ENCODE data around the gene HNRNPLL.

The HNRNPLL gene

DNA sequence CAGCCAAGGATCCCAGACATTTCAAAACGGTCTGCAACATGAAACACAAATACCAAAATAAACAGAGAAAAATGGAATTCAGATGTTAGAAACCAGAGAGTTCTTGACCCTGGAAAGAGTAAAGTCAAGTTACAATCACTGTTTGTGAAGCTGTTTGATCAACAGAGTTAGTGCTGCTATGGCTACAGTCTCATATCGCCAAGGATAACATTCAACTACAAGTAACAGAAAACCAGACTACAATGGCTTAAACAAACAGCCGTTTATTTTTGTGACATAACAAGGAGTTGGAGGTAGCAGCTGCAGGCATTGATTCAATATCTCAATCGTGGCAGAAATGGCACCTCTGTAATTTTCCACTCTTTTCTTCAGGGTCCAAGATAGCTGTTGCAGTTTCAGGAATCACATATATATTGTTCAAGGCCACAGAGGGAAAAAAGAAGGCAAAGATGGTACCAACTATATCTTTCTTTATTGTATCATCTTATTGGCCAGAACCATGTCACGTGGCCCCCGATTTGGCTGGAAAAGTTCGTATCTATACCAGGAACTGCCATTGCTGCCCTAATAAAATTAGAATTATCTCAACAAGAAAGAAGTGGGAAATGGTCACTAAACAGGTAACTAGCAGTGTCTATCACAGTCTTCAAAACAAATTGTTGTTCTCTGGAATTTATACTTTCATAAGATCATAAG, 17.7 kb upstream of the HNRNPLL start:
- in situ Hi-C loops (cut with MboI; ENCODE audit: low sequenced_read_pairs): no loop called here

DNA sequence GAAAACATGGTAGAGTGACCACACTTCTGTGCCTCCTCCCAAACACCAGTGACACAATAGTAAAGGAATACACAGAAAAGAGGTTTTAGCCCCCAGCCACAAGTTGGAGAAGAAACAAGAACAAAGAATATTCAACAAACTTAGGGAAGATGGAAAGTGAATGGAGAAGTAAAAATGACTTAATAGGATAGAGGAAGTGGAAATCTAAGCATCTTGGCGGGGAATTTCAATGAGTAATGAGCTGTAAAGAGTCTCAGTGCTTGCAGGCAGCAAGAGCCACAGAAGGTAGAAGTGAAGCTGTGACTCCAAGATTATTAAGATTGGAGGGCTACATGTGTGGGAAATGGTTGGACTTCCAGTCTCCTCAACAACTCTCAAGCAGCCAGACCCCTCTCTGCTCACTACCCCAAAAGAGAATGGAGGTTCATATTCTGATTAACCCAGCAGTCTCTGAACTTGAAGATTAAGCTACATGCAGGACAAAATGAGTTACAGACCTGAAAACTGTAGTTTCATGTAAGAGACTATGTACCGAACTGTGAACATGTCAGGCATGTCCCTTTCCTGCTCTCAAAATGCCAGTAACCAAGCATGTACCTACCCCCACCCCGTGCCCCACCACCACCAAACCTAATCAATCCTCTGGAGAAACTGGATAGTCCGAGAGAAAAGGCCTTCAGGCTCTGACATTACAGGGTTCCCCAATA, 16.9 kb upstream of the HNRNPLL start:
- in situ Hi-C loops (cut with MboI; ENCODE audit: low sequenced_read_pairs): no loop called here

DNA sequence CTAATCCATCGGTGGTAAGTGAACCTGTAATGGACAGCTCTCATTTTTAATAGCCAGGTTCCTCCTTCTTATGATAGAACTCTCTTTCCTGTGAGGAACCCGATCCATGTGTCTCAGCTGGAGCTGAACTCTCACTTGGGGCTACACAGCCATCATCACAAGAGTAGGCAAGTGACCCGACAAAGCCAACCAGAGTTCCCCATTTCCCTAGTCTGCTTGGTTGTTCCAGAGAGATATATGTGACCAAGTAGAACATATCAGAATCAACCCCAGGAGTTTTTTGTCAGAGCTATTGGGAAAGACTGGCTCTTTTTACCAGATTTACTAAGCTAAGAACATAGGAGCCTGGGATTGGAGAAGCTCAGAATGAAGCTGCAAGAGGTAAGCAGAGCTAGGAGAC, 14.6 kb upstream of the HNRNPLL start:
- in situ Hi-C loops (cut with MboI; ENCODE audit: low sequenced_read_pairs): no loop called here

DNA sequence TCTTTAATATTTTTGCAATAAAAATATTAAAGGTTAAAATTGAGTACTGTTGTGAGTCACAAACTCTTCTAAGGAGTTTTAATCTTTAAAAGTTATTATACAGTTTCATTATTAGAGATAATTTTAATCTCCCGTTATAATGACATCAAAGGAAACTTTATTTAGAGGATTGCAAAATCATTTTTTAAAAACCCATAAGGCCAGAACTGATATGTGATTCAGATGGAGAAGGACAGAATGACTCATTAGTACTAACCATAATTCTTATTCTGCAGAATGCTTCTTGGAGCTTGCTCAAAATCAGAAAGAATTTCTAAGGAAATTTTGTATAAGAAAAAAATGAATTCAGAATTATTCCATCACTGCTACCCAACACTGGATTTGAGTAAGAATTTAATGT, 12.5 kb upstream of the HNRNPLL start:
- in situ Hi-C loops (cut with MboI; ENCODE audit: low sequenced_read_pairs): no loop called here

DNA sequence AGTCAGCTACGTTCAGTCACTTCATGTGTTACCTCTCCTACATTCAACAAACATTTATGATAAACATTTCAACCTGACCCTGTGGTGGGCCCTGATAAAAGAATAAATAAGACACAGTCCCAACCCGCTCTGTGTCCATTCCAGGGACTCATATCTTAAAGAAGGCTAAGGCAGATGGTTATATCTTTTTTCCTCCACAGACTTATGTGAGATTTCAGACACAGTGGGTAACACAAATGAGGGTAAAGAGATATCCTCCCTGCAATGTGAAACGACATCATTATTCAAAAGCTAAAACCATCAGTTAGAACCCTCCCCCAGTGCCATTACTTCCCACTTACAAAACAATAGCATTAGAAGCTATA, 11.1 kb upstream of the HNRNPLL start:
- in situ Hi-C loops (cut with MboI; ENCODE audit: low sequenced_read_pairs): no loop called here

DNA sequence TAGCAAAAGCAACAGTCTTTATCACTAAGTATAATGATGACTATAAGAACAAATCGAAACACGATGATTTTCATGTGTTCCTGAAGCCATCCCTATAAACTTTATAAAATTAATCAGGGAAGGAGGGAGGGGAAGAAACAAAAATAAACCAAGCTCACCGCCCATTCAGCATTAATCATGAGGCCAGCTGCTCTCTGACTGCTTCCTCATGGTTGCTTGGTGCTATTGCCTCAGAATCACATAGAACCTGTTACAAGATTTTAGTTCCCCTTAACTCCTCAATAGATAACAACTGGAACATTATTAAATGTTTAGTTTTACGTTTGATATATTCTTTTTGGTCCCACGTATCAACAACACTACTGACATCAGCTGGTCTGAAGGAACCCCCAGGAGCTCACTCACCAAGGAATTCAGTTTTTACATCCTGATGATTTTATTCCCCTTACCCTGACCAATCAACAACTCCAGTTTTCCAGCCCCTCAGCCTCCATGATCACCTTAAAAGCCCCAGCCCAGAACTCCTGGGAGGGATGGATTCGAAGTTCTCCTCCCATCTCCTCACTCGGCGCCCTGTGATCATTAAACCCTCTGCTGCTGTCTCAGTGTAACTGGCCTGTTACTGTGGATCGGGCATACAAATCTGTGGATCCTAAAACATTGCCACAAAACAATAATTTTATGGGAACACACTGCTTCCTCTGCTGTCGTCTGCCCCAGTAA, 10.6 kb upstream of the HNRNPLL start:
- in situ Hi-C loops (cut with MboI; ENCODE audit: low sequenced_read_pairs): no loop called here

DNA sequence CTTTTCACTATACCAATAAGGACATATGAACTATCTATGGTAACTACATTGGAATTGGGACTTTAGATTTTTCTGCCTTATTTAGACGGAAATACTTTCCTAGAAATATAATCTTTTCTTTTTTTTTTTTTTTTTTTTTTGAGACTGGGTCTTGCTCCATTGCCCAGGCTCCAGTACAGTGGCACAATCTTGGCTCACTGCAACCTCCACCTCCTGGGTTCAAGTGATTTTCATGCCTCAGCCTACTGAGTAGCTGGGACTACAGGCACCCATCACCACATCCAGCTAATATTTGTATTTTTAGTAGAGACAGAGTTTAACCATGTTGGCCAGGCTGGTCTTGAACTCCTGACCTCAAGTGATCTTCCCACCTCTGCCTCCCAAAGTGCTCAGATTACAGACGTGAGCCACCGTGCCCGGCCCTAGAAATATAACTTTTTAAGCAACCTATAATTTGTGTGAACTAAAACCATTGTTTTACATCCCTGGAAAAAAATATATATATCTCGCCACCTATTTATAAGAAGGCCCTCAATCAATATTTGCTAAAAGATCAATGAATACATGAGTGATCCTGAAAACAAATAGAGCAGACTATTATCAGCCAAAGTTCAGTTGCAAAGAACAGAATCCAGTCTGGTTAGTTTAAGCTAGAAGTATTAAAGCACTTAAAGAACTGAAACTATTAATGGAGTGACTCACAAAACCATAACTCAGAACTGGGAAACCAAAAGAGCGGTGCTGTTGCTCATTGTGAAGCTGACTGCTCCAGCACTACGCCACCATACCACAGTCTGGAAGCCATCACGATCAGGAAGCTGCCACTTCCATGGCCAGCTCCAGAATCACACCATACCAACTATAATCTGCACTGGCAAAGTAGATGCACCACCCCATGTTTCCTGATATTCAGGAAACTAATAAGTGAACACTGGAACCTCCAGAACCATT, 8.4 kb upstream of the HNRNPLL start:
- in situ Hi-C loops (cut with MboI; ENCODE audit: low sequenced_read_pairs): no loop called here

DNA sequence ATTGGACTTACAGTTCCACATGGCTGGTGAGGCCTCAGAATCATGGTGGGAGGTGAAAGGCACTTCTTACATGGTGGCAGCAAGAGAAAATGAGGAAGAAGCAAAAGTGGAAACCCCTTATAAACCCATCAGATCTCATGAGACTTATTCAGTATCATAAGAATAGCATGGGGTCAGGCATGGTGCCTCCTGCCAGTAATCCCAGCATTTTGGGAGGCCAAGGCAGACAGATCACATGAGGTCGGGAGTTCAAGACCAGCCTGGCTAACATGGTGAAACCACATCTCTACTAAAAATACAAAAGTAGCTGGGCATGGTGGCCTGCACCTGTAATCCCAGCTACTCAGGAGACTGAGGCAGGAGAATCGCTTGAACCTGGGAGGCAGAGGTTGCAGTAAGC, 6.5 kb upstream of the HNRNPLL start:
- in situ Hi-C loops (cut with MboI; ENCODE audit: low sequenced_read_pairs): loop anchor here (10.0 kb wide), 1 partner anchor 106 kb away; no protein-coding TSS in a partner anchor

DNA sequence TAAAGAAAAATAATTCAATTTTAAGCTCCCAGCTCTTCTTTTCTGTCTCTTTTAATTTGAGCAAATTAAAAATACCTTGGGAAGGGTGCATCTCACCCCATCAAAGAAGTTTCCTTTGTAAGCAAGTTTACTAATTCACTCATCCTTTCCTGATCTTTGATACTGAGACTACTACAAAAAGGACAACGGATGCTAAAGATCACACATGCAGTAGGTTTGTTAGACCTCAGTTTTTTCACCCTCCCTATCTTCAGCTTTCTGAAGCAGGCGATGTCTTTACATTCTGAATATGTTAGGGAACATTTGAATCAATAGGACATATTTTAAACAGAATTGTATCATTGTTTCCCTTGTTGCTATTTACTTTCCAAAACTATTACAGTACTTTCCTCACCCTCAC, 6.0 kb upstream of the HNRNPLL start:
- in situ Hi-C loops (cut with MboI; ENCODE audit: low sequenced_read_pairs): loop anchor here (10.0 kb wide), 1 partner anchor 106 kb away; no protein-coding TSS in a partner anchor

DNA sequence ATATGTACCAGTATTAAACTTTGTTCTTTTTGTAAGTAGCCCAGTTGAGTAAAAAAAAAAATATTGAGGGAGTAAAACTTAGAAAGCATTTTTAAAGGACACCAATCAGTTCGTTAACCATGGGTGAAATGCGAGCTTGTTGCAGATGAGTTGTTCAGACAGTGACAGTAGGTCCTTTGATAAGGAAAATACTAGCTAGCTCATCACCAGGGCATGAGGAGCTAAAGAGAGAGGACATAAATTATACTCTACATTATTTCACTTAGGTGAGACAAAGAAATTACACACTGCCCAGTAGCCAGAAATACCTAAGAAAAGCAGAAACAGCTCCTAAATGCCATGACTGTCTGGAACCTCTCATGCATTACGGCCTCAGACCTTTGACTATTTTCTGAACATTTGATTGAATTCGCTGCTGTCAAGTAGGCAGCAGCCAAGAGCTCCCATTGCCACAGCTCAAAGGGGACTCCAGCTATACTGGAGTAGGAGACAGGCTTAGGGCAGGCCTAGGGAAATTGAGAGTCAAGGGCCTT, 2.6 kb upstream of the HNRNPLL start:
- in situ Hi-C loops (cut with MboI; ENCODE audit: low sequenced_read_pairs): loop anchor here (10.0 kb wide), 1 partner anchor 109 kb away; no protein-coding TSS in a partner anchor

DNA sequence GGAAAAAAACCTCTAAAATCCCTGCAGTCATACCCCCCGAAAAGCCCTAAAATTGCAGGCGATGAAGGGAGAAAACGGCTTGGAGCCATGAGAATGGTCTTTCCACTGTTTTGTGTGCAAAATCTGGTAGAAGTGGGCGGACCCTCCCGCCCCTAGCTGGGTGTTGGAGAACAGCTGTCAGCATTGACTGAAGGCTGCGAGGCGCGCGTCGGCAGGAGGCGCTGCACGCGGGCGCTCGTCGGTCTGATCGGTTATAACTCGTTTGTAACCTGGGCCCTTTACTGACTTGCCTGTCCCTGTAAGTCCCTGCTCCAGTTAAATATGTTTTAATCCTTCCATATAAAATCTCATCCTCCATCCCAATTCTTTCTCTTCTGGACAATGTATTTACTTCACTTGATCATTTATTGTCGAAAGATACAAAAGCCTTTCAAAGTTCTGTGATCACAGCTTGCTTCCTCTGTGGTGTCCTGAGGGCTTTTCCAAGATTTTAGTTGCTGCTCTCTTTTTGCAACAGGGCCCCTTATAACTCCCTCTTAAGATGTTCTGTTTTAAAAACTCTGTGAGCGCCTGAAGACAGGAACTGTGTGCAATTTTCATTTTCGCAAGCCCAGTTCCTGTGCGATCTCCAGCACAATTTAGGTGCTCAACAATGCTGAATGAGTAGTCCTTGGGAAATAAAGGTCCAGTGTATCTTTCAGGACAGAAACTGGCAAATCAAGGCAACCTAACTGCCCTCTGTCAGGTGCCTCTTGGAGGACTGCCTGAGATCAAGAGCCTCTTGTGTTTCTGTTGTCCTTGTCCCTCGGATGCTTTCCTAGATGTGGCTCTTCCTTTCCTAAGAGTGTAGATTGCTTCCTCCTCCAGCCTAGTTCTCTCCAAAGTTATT, 918 bp upstream of the HNRNPLL start:
- in situ Hi-C loops (cut with MboI; ENCODE audit: low sequenced_read_pairs): loop anchor here (5.0 to 10.0 kb wide), 2 partner anchors 44 to 111 kb away; no protein-coding TSS in a partner anchor

DNA sequence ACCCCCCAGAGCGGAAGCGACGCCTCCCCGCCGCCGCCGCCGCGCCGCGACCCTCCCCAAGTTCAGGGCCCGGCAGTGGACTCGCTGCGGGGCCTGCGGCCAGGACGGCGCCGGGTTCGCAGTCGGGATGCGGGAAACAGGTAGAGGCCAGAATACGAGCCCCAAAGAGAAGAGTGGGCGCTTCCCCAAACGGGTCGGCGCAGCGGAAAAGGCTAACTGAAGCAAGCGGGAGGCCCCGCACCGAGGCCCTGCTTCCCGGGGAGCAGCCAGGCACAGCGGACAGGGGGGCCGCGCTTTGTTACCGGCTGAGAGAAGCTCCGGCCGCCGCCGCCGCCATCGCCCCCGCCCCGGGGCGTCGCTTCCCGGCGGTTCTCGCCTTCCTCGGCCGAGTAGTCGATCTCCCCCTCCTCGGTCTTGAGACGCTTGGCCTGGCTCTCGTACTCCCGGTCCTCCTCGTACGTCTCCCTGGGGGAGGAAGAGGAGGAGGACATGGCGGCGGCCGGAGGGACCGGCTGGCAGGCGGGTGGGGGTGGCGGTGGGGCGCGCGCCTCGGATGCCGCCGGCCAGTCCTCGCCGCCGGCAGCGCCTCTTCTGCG, 494 bp downstream of the HNRNPLL start:
- in situ Hi-C loops (cut with MboI; ENCODE audit: low sequenced_read_pairs): loop anchor here (5.0 to 10.0 kb wide), 2 partner anchors 45 to 113 kb away; no protein-coding TSS in a partner anchor

DNA sequence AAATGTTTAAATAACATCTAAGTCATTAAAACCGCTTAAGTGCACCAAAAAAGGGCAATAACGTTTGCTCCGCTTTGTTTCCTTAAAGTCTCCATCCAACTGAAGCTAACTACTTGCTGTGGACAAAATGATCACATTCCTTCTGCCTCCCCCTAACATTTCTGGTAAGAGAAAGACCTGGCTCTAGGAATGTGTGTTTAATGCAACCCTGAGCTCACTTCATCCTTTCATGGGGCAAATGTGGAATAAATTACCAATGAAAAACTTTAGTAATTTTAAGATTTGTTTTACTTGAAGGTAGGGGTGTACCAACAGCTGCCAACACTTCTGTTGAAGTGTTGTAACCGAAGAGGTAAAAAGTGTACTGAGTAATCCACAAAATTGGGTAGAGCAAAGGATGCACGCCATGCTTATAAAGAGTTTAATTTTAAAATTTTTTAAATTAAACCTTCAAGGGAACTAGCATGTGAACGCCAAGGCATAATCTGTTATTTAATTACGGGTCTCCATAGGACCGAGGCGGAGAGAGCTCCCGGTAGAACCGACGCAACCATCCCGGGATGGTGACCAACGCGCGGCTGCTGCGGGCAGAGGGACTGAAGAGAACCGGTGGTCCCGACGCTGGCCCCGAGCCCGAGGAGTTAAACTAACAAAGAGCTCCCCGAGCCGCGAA, 1.1 kb downstream of the HNRNPLL start:
- in situ Hi-C loops (cut with MboI; ENCODE audit: low sequenced_read_pairs): loop anchor here (5.0 to 10.0 kb wide), 2 partner anchors 46 to 113 kb away; no protein-coding TSS in a partner anchor

DNA sequence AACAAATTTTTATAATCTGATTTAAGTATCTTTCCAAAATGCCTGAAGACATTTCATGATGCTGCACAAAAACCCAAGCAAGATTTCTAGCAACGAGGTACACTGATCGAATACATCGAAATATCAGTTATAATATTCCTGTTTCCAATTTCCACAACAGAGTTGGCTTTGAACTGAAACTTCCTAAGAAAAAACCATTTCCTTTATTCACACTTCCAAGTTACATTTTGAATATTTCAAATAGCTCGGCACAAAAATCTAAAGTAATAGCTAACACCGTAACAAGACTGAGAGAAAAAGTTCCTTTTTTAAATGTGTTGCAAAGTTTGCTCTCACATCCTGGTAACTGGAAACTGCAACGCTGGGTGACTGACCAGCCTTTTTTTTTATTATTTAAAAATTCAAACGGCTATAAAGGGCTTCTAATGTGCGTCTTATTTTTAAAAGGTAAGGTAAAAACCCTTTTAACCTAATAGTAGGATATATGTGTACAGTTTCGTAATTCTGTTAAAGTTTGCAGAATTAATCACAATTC, 1.7 kb downstream of the HNRNPLL start:
- in situ Hi-C loops (cut with MboI; ENCODE audit: low sequenced_read_pairs): loop anchor here (5.0 to 10.0 kb wide), 2 partner anchors 46 to 114 kb away; no protein-coding TSS in a partner anchor

DNA sequence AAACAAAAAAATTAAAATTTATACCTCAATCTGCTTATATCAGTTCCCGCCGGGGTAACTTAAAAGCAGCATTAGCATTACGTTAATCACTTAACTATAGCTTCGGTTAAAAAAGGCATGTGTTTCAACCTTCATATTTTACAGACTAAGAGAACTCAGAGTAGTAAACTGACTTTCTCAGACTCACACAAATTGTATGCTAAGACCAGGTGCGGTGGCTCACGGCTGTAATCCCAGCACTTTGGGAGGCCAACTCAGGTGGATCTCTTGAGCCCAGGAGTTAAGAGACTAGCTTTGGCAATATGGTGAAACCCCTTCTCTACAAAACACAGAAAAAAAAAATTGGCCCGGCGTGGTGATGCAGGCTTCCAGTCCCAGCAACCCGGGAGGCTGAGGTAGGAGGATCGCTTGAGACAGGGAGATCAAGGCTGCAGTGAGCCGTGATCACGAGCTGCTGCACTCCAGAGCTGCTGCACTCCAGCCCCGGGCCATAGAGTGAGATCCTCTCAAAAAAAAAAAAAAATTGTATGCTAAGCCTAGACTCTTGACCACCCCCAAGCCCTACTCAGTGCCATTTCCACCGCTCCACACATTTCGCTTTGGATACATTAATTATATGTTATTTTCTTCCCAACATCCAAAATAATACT, 2.4 kb downstream of the HNRNPLL start:
- in situ Hi-C loops (cut with MboI; ENCODE audit: low sequenced_read_pairs): loop anchor here (5.0 to 10.0 kb wide), 2 partner anchors 47 to 114 kb away; no protein-coding TSS in a partner anchor

DNA sequence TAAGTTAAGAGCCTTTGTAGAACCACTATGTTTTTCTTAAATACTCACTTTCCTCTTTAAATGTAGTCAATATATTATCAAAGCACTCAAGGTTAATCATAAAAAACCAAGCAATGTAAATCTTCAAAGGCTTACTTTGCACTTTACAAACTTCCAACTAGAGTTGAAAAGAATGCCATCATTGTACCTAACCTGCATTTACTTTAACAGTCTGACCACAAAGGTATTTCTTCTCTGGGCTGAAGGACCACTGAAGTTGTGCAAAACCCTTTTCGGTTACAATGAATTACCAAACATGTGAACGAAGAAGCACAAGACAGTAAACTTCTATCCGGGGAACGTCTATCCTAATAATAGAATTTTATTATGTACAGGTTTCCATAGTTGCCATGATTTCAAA, 3.0 kb downstream of the HNRNPLL start:
- in situ Hi-C loops (cut with MboI; ENCODE audit: low sequenced_read_pairs): loop anchor here (5.0 to 10.0 kb wide), 2 partner anchors 48 to 115 kb away; no protein-coding TSS in a partner anchor

DNA sequence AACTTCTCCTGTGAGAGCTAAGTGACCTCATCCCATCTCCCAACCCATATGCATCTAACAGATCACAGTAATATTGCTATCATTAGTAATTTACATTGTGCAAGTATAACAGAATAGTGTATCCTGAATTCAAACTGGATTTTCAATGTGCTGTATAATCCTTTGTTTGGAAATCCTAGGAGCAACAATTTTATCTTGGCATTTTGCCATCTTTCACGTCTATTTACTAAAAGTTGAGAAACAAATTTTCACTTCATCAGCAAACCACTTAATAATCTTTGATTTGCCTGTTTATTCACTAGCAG, 3.8 kb downstream of the HNRNPLL start:
- in situ Hi-C loops (cut with MboI; ENCODE audit: low sequenced_read_pairs): no loop called here

Measured in HL-60/S4 treated with retinoic acid at 250 ng/mL for 4 days and 3 days (cell line).